ENCODE results near the gene DCXR. TPM values are rescaled to one million over a fixed set of nuclear protein-coding genes. Genes with fewer than 3 reads are reported as not detected.

DCXR gene
- total and polyA plus RNA-seq, 2 of the 13 experiments (the other 11 are each of a cell fraction or from before 2014, with no cell fraction given), result 287 to 311 TPM

DNA sequence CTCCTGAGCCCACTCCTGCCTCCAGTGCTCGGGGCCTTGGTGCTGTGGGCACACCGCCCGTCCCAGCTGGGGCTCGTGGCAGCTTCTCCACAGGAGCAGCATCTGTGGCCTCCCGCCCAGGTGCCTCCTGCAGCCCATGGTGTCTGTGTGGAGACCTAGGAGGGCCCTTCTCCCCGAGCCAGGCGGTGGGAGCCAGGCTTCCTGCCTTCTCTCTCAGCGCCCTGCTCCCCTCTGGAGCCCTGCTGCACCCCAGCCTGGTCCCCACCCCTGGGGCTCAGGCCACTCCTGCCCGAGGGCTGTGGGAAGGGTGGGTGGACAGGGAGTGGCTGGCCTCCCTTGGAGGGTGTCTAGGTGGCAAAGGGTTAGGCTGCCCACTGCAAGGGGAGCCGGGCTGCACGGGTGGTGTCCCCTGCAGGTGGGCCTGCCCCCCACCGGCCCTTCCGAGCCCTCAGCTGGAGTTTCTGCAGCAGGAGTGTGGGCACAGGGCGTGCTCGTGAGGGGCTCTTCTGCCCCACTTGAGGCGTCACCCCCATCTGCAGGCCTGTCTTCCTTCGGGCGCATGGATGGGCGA is 25.8 kb downstream of the DCXR start (continued):
- no peak for TF ChIP-seq RBM39 (IDR thresholded peaks at IDR 0.05; ENCODE audit: low read depth, low read length, poor library complexity, severe bottlenecking)
- no peak for TF ChIP-seq ZNF136 (CRISPR knock-in tag; IDR thresholded peaks at IDR 0.05; ENCODE audit: low read depth)
- no peak for TF ChIP-seq ZZZ3 (CRISPR knock-in tag; IDR thresholded peaks at IDR 0.05; ENCODE audit: borderline replicate concordance)

DNA sequence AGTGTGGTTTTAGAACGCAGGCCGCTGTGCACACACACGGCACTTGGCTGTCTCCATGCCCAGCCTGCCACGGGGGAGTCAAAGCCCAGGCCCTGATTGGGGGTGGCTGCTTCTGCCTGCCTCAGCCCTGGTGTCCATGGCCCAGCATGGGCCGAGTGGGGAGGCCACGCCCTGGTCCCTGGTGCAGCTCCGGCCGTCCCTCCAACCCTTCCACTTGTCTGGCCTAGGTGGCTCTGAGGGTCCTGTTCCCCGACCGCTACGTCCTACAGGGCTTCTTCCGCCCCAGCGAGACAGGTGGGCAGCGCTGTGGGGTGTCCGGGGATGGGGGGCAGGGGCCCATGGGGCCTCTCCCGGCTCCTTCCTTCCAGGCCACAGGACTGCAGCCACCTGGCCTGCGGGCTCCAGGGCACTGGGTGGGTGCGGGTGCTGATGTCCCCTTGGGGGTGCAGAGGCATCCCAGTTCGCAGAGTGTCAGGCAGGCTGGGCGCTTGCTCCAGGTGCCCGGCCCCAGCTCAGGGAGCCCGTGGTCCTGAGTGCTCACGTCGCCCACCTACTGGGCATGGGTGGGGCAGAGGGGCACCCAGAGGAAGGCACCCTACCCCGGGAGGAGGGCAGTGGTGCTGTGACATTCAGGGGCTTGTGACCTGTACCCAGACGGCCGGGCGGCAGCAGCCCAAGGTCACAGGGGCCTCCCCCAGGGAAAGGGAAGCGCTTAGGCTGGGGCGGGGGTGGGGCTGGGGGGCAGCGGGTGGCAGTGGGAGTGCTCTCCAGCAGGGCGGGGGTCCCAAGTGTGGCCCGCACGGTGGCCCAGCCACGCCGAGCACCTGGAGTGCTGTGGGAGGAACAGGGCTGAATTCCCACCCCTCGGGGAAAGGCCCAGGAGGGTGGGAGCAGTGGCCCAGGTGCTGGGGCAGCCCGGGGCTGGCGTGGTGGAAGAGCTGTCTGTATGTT is 26.6 kb downstream of the DCXR start:
- Histone ChIP-seq H4K20me1 (ENCODE audit: insufficient read depth, low read length) (no peaks in the 10 kb centered on the region), H3K27me3 (ENCODE audit: control insufficient read depth in 1 of 2, insufficient read depth in 2 of 2, low read length in 2 of 2) (no peaks in the 10 kb centered on the region), H3K27ac (ENCODE audit: extremely low read length, insufficient read depth, low read length) (peak overlapping the region; percentile 68), H3K4me1 (ENCODE audit: insufficient read depth, low read length) (peaks cover 72% of the 10 kb centered on the region), H3K36me3 (replicated peaks in 1 of 2; ENCODE audit: control insufficient read depth in 1 of 2, insufficient read depth in 2 of 2, low read length in 2 of 2) (peaks cover 40 to 63% of the 10 kb centered on the region in 2 experiments), H3K4me2 (ENCODE audit: low read depth, low read length) (no peak overlapping the region), H3K4me3 (replicated peaks in 1 of 3; ENCODE audit: insufficient read depth in 1 of 3, low read depth in 2 of 3, low read length in 3 of 3) (no peak overlapping the region), H3K9ac (ENCODE audit: insufficient read depth, low read depth, low read length) (peak overlapping the region; percentile 9; the same call in 1 of the 2 replicates), H3K79me2 (ENCODE audit: insufficient read depth, low read length) (peaks cover 6% of the 10 kb centered on the region), H2AFZ (ENCODE audit: low read length) (no peak overlapping the region), H3K9me3 (ENCODE audit: low read length) (no peaks in the 10 kb centered on the region)
- BruUV-seq (replicated peaks), result no TSS peak
- CTCF ChIA-PET (ENCODE audit: low intra/inter-chr PET ratio, low total read pairs), result no interaction called here
- ATAC-seq (no peak), DNase-seq (ENCODE audit: low spot score) (no peak), FAIRE-seq (no peak)
- no peak for TF ChIP-seq HHEX (CRISPR knock-in tag; IDR thresholded peaks at IDR 0.05)
- peak; percentile 94 for TF ChIP-seq HNRNPL (IDR thresholded peaks at IDR 0.05; ENCODE audit: low read depth, low read length)
- TF ChIP-seq, protein P1, sequence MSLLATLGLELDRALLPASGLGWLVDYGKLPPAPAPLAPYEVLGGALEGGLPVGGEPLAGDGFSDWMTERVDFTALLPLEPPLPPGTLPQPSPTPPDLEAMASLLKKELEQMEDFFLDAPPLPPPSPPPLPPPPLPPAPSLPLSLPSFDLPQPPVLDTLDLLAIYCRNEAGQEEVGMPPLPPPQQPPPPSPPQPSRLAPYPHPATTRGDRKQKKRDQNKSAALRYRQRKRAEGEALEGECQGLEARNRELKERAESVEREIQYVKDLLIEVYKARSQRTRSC (CRISPR knock-in tag; IDR thresholded peaks at IDR 0.05; ENCODE audit: low read depth), result no peak
- TF ChIP-seq ZSCAN29 (CRISPR knock-in tag; conservative IDR thresholded peaks at IDR 0.05), result no peak
- 0 out of 2 replicates have a peak, but pooled peaks have one; percentile 19 for TF ChIP-seq ARNT2 (CRISPR knock-in tag; IDR thresholded peaks at IDR 0.05; ENCODE audit: low read depth)
- peak; percentile 43; the same call in 1 of the 2 replicates for TF ChIP-seq POLR2G (IDR thresholded peaks at IDR 0.05; ENCODE audit: low read depth, low read length)
- TF ChIP-seq RBFOX2 (IDR thresholded peaks at IDR 0.05; ENCODE audit: low read depth, low read length), result peak; percentile 86
- TF ChIP-seq, protein P2, sequence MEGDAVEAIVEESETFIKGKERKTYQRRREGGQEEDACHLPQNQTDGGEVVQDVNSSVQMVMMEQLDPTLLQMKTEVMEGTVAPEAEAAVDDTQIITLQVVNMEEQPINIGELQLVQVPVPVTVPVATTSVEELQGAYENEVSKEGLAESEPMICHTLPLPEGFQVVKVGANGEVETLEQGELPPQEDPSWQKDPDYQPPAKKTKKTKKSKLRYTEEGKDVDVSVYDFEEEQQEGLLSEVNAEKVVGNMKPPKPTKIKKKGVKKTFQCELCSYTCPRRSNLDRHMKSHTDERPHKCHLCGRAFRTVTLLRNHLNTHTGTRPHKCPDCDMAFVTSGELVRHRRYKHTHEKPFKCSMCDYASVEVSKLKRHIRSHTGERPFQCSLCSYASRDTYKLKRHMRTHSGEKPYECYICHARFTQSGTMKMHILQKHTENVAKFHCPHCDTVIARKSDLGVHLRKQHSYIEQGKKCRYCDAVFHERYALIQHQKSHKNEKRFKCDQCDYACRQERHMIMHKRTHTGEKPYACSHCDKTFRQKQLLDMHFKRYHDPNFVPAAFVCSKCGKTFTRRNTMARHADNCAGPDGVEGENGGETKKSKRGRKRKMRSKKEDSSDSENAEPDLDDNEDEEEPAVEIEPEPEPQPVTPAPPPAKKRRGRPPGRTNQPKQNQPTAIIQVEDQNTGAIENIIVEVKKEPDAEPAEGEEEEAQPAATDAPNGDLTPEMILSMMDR (CRISPR knock-in tag; IDR thresholded peaks at IDR 0.05), result no peak
- TF ChIP-seq PCBP1 (IDR thresholded peaks at IDR 0.05; ENCODE audit: borderline replicate concordance, low read depth, low read length), result 0 out of 2 replicates have a peak, but pooled peaks have one; percentile 17
- TF ChIP-seq AGO2 (optimal IDR thresholded peaks at IDR 0.05; ENCODE audit: low read depth, low read length), result peak; percentile 94
- 0 out of 2 replicates have a peak, but pooled peaks have one; percentile 8 for TF ChIP-seq AKAP8 (CRISPR knock-in tag; IDR thresholded peaks at IDR 0.05)
- intact Hi-C loops (cut with micrococcal nuclease; ENCODE audit: unreplicated experiment), result no loop called here
- POLR2A ChIA-PET, result interaction anchor here (1.0 to 14.1 kb wide), 6 partner anchors 9 to 52 kb away, joined by 3 to 470 read pairs (median 7); no protein-coding TSS in a partner anchor
- WGBS (ENCODE audit: low lambda C conversion rate), result 95% methylated on average over 36 of the region's 39 CpGs
- in situ Hi-C loops (cut with HindIII; ENCODE audit: extremely low pct_ligation_motif_present, low pct_unique_long_range_greater_than_20kb), result no loop called here
